Peyer's patch (tissue), 4 donors: Measurements from ENCODE around the gene SLX9. TPM values are rescaled to one million over a fixed set of nuclear protein-coding genes. Genes with fewer than 3 reads are reported as not detected.
A peak's percentile ranks its signal among the peaks of the same experiment; 100 is the strongest.

Experiments
- DNase-seq, 3 donors: peaks; one replicate each; pipeline ENCODE4 v3.0.0-alpha.2; 2017 to 2019
- H3K27ac ChIP-seq, 4 donors: fragments of 200-600 bp; sonication (generic); one replicate each; pipeline ENCODE4 v1.5.1; 2016 to 2019
- H3K27me3 ChIP-seq, 2 donors: fragments of 200-600 bp; sonication (generic); one replicate each; pipeline ENCODE4 v1.5.1; 2019
- H3K36me3 ChIP-seq, 3 donors: fragments of 200-600 bp; sonication (generic); one replicate each; pipeline ENCODE4 v1.5.1; 2016 to 2019
- H3K4me1 ChIP-seq, 4 donors: fragments of 200-600 bp; sonication (generic); one replicate each; pipeline ENCODE4 v1.5.1; 2016 to 2019
- H3K4me3 ChIP-seq, 4 donors: fragments of 200-600 bp; sonication (generic); 1 replicate in 3 of 4; 2 replicates in 1 of 4; pipeline ENCODE4 v1.5.1; 2016 to 2019; ENCODE audit warnings: mild to moderate bottlenecking in 1 of 4
- H3K9me3 ChIP-seq, 4 donors: fragments of 200-600 bp; sonication (generic); one replicate each; pipeline ENCODE4 v1.5.1; 2016 to 2019; ENCODE audit warnings: mild to moderate bottlenecking in 1 of 4
- POLR2A ChIP-seq, 2 donors: fragments of 450-650 bp; IDR thresholded peaks; one replicate each; pipeline ENCODE4 v1.5.1; 2017; ENCODE audit warnings: antibody characterized with exemption in 2 of 2, mild to moderate bottlenecking in 2 of 2, moderate library complexity in 2 of 2
- total RNA-seq, 4 donors: library from RNA; depleted of rRNA; stranded (reverse); fragments of >200 nt; gene quantifications; one replicate each; pipeline ENCODE4 v1.1.0, GENCODE V29; 2016
- TF ChIP-seq, protein P1 (sequence below), 6 experiments: fragments of 450-650 bp in 4 of 6; fragments of 200-600 bp in 2 of 6; sonication (generic) in 1 of 6; IDR thresholded peaks; one replicate each; pipeline ENCODE4 v1.5.1; 2017 to 2019; ENCODE audit warnings: antibody characterized with exemption in 6 of 6, mild to moderate bottlenecking in 3 of 6, moderate library complexity in 1 of 6

SLX9 gene
- total RNA-seq, 4 donors from 2014 or later, result 7.8 to 10.5 (median 10.0) TPM; not detected in 1

DNA sequence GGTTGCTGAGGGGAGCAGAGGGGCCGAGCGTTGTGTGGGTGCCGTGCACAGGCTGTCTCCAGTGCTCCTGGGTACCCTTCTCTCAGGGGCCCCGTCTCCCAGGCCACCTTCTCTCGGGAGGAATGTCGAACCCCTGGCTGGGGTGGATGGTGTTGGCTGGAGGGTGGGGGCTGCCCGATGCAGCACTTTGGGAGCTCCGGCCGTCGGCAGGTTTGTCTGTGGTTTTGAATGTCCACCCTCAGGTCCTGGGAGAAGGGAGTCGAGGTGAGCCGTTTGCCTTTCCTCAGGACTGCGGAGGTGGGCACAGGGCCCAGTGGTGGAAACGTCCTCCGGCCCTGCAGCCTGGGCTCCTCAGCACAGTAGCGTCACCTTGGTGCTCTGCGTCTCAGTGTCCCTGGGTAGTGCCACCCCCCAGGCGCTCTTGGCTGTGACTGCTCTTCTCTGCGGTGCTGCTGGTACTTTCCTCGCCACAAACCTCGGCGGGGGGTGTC lies 14.5 kb downstream of the SLX9 start:
- peaks cover 0 to 23% (median 0%) of the 10 kb centered on the region in 3 donors for H3K36me3 ChIP-seq
- H3K4me3 ChIP-seq, result no peak overlapping the region
- H3K9me3 ChIP-seq, result no peaks in the 10 kb centered on the region
- TF ChIP-seq, protein P1, sequence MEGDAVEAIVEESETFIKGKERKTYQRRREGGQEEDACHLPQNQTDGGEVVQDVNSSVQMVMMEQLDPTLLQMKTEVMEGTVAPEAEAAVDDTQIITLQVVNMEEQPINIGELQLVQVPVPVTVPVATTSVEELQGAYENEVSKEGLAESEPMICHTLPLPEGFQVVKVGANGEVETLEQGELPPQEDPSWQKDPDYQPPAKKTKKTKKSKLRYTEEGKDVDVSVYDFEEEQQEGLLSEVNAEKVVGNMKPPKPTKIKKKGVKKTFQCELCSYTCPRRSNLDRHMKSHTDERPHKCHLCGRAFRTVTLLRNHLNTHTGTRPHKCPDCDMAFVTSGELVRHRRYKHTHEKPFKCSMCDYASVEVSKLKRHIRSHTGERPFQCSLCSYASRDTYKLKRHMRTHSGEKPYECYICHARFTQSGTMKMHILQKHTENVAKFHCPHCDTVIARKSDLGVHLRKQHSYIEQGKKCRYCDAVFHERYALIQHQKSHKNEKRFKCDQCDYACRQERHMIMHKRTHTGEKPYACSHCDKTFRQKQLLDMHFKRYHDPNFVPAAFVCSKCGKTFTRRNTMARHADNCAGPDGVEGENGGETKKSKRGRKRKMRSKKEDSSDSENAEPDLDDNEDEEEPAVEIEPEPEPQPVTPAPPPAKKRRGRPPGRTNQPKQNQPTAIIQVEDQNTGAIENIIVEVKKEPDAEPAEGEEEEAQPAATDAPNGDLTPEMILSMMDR (IDR thresholded peaks at IDR 0.05), result no peak
- no peak for TF ChIP-seq POLR2A (IDR thresholded peaks at IDR 0.05)
- no peaks in the 10 kb centered on the region for H3K27me3 ChIP-seq
- H3K27ac ChIP-seq, result no peak overlapping the region
- H3K4me1 ChIP-seq, result peaks cover 0 to 21% (median 5%) of the 10 kb centered on the region in 4 donors
- no peak for DNase-seq

DNA sequence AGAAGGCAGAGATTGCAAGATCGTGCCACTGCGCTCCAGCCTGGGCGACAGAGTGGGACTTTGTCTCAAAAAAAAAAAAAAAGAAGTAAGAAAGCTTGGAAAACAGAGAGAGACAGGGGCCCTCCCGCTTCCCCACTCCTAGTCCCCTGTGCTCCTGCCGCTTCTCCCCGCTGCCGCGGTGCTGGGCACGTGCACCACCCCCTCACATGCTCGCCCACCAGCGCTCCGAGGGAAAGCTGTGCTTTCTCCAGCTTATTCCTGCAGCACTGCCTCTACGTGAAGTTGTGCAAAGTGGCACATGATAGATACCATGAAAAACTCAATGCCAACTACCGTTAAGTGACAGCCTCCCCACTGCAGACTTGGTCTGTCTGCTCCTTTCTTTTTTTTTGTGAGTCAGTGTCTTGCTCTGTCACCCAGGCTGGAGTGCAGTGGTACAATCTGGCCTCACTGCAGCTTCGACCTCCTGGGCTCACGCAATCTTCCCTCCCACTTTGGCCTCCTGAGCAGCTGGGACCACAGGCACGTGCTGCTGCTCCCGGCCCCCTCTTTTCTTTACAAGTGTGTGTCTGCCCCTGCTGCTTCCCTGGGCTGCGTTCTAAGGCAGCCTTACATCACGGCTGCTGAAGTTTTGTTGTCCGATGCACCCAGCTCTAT lies 15.4 kb downstream of the SLX9 start:
- Histone ChIP-seq H3K4me3 (no peak overlapping the region), H3K27me3 (no peaks in the 10 kb centered on the region), H3K4me1 (peaks cover 0 to 22% (median 0%) of the 10 kb centered on the region in 4 donors), H3K9me3 (no peaks in the 10 kb centered on the region), H3K27ac (no peak overlapping the region), H3K36me3 (peaks cover 0 to 26% (median 0%) of the 10 kb centered on the region in 3 donors)
- DNase-seq, result no peak
- TF ChIP-seq POLR2A (IDR thresholded peaks at IDR 0.05), result no peak
- TF ChIP-seq, protein P1 (IDR thresholded peaks at IDR 0.05), result no peak

DNA sequence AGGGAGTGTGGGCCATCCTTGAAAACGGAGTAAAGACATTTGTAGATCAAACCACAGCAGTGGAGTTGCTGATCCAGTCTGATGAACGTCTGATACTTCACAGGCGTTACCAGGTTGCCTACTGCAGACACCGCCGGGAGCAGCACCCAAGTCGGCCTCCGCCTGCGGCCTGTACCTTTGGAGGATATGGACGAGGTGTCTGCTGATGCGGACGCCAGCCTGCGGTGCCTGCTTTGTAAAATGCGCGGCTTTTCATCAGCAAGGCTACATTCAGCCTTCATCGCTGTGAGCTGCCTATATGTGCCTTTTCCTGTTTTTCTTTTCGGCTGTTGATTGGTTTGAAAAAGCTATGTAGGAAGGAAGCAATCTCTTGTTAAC lies 16.0 kb downstream of the SLX9 start:
- DNase-seq, result no peak
- Histone ChIP-seq H3K4me3 (no peak overlapping the region), H3K36me3 (peaks cover 0 to 30% (median 0%) of the 10 kb centered on the region in 3 donors), H3K27ac (no peak overlapping the region), H3K27me3 (no peaks in the 10 kb centered on the region), H3K4me1 (peaks cover 0 to 20% (median 0%) of the 10 kb centered on the region in 4 donors), H3K9me3 (no peaks in the 10 kb centered on the region)
- no peak for TF ChIP-seq POLR2A (IDR thresholded peaks at IDR 0.05)
- TF ChIP-seq, protein P1 (IDR thresholded peaks at IDR 0.05), result no peak

DNA sequence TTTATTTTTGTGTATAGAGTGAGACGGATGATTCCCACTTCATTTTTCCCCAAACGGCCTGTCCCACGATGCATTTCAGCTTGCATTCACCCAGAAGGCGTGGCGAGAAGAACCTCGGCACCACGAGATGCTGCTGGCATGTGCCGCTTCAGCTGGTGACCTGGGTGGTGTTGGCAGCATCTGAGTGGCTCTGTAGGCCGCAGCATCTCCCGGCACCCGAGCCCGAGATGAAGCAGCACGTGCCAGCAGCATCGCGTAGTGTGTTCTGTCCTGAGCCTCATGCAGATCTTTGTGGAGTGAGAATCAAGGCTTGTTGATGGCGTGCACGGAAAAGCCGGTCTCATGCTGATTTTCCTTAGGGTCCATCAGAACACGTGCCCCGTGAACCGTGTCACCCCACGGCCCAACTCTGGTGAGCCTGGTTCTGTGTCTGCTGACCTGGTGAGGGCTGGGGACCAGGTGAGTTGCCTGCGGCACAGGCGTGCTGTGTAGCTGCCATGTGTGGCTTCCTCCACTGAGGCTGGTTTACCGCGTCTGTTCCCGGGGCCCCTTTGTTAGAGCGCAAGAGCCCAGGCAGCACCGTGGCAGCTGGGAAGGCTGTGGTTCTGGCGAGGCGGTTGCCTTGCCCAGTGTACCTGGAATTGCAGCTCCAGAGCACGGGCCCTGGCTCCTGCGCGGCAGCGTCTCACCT lies 16.7 kb downstream of the SLX9 start:
- no peak for DNase-seq
- Histone ChIP-seq H3K9me3 (no peaks in the 10 kb centered on the region), H3K4me3 (no peak overlapping the region), H3K36me3 (peaks cover 0 to 25% (median 0%) of the 10 kb centered on the region in 3 donors), H3K4me1 (peaks cover 0 to 20% (median 0%) of the 10 kb centered on the region in 4 donors), H3K27me3 (no peaks in the 10 kb centered on the region), H3K27ac (no peak overlapping the region)
- TF ChIP-seq, protein P1 (IDR thresholded peaks at IDR 0.05), result no peak
- TF ChIP-seq POLR2A (IDR thresholded peaks at IDR 0.05), result no peak

DNA sequence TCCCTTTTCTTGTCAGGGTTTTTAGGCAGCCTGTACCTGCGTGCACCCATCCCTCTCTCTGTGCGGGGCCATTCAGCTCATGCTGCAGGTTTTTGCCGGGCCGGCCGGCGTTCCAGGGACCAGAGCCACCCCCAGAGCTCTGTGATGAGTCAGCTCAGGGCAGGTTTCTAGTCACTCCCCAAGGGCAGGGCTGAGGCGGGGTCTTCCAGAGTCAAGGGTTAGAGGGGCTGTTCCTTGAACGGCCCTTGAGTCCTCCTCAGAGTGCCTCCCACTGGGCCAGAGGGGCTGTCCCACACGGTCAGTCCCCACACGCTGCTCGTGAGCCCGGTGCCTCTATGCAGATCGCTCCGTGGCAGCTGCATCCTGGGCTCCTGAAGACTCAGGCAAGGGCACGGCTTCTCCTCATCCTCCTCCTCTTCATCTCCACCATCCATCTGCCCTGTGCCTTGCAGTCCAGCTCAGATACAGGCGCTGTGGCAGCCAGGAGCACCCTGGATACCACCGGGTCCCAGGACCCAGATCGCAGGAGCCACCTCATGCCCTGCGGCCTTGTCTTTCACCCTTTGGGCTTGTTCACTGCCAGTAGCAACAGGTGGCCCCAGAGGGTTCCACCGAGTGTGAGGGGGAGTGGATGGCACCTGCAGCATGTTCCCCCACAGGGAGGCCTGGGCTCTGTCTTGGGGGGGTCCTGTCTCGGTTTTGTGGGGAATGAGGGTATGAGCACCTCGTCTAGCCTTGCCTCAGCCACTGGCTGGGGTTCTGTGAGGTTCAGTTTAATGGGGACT lies 17.4 kb downstream of the SLX9 start:
- DNase-seq, result no peak
- H3K9me3 ChIP-seq, result no peaks in the 10 kb centered on the region
- no peaks in the 10 kb centered on the region for H3K27me3 ChIP-seq
- H3K36me3 ChIP-seq, result peaks cover 0 to 29% (median 0%) of the 10 kb centered on the region in 3 donors
- H3K4me3 ChIP-seq, result no peak overlapping the region
- TF ChIP-seq POLR2A (IDR thresholded peaks at IDR 0.05), result no peak
- TF ChIP-seq, protein P1 (IDR thresholded peaks at IDR 0.05), result no peak
- peaks cover 0 to 20% (median 0%) of the 10 kb centered on the region in 4 donors for H3K4me1 ChIP-seq
- H3K27ac ChIP-seq, result peak overlapping the region in 2 of 4 donors; percentile 55 to 78
